ENCODE results near the gene CDH4. TPM values are rescaled to one million over a fixed set of nuclear protein-coding genes. Genes with fewer than 3 reads are reported as not detected.
A peak's percentile ranks its signal among the peaks of the same experiment; 100 is the strongest.

The CDH4 gene
- total and polyA plus RNA-seq, 10 donors = 0.30 to 20.1 (median 7.7) TPM

GRCh38 chr20:61317966-61318530 lies 66.0 kb downstream of the CDH4 start:
- Histone ChIP-seq H3K4me1 (no peaks in the 10 kb centered on the region), H3K27ac (no peak overlapping the region), H3K36me3 (no peaks in the 10 kb centered on the region), H3K9me3 (peaks cover 0 to 15% (median 0%) of the 10 kb centered on the region in 8 donors), H3K4me3 (no peak overlapping the region), H3K27me3 (replicated peaks in 1 of 7) (no peaks in the 10 kb centered on the region)
- DNase-seq = peak; percentile 41
- intact Hi-C loops (cut with DNase I; ENCODE audit: low total_unique reads) = no loop called here
- WGBS, 5 donors = 55 to 65% (median 60%) methylated on average over 12 of the region's 12 CpGs
- TF ChIP-seq POLR2AphosphoS5 (IDR thresholded peaks at IDR 0.05) (no peak), CTCF (IDR thresholded peaks at IDR 0.05 in 8 of 11, conservative IDR thresholded peaks at IDR 0.05 in 3 of 11) (no peak)

GRCh38 chr20:61320691-61321425 lies 68.8 kb downstream of the CDH4 start:
- no peak overlapping the region for H3K27ac ChIP-seq
- TF ChIP-seq CTCF (IDR thresholded peaks at IDR 0.05 in 8 of 11, conservative IDR thresholded peaks at IDR 0.05 in 3 of 11) (no peak), POLR2A (IDR thresholded peaks at IDR 0.05) (no peak), POLR2AphosphoS5 (IDR thresholded peaks at IDR 0.05) (no peak)
- peak; percentile 56 for DNase-seq
- 77 to 84% (median 79%) methylated on average over 20 to 21 of the region's 21 CpGs for WGBS, 5 donors
- H3K4me1 ChIP-seq = no peaks in the 10 kb centered on the region
- H3K36me3 ChIP-seq = no peaks in the 10 kb centered on the region
- intact Hi-C loops (cut with DNase I; ENCODE audit: low total_unique reads) = no loop called here
- H3K4me3 ChIP-seq = no peak overlapping the region
- H3K9me3 ChIP-seq = peaks cover 0 to 10% (median 0%) of the 10 kb centered on the region in 8 donors
- H3K27me3 ChIP-seq (replicated peaks in 1 of 7) = no peaks in the 10 kb centered on the region

- Histone ChIP-seq H3K4me1 (no peaks in the 10 kb centered on the region), H3K36me3 (no peaks in the 10 kb centered on the region), H3K27ac (no peak overlapping the region), H3K9me3 (peaks cover 0 to 6% (median 0%) of the 10 kb centered on the region in 8 donors), H3K27me3 (replicated peaks in 1 of 7) (no peaks in the 10 kb centered on the region), H3K4me3 (no peak overlapping the region)
- WGBS, 5 donors = 89 to 95% (median 90%) methylated on average over 13 of the region's 13 CpGs
- peak; percentile 48 for DNase-seq
- intact Hi-C loops (cut with DNase I; ENCODE audit: low total_unique reads) = no loop called here
- TF ChIP-seq CTCF (IDR thresholded peaks at IDR 0.05 in 8 of 11, conservative IDR thresholded peaks at IDR 0.05 in 3 of 11) = no peak
Observed at GRCh38 chr20:61321481-61321880, 69.4 kb downstream of the CDH4 start.

GRCh38 chr20:61322151-61322865 lies 70.2 kb downstream of the CDH4 start:
- TF ChIP-seq POLR2AphosphoS5 (IDR thresholded peaks at IDR 0.05) (no peak), CTCF (IDR thresholded peaks at IDR 0.05 in 8 of 11, conservative IDR thresholded peaks at IDR 0.05 in 3 of 11) (no peak)
- intact Hi-C loops (cut with DNase I; ENCODE audit: low total_unique reads) = no loop called here
- Histone ChIP-seq H3K9me3 (peaks cover 0 to 3% (median 0%) of the 10 kb centered on the region in 8 donors), H3K27ac (no peak overlapping the region), H3K4me1 (no peaks in the 10 kb centered on the region), H3K36me3 (no peaks in the 10 kb centered on the region), H3K4me3 (no peak overlapping the region), H3K27me3 (replicated peaks in 1 of 7) (no peaks in the 10 kb centered on the region)
- peak; percentile 53 for DNase-seq
- WGBS, 5 donors = 82 to 89% (median 84%) methylated on average over 13 to 14 of the region's 14 CpGs
